ENCODE data around the gene ANXA6. TPM values are rescaled to one million over a fixed set of nuclear protein-coding genes. Genes with fewer than 3 reads are reported as not detected.

The ANXA6 gene
- polyA plus RNA-seq, 1 donor (not counting 4 experiments of a cell fraction or from before 2014, with no cell fraction given) = 37.0 TPM

DNA sequence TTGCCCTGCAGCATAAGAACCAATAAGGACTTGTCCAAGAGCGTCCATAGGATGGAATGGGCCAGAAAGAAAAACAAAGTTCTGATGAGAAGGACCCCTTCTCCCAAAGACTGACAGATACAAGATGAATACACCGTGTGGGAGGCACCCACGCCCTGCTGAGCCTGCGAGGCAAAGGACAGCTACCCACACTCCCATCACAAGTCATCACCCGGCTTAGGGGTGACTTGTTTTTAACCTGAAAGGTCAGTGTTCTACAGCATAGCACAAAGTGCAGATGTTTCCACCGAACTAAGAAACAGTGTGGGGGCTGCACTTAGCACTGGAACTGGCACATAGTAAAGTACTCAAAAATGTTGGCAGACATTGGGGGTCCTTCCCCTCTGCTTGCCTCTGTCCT lies 90.7 kb downstream of the ANXA6 start:
- Histone ChIP-seq H3K9me1 (ENCODE audit: control insufficient read depth, extremely low read depth, insufficient read depth, low read length) (no peaks in the 10 kb centered on the region), H2AFZ (ENCODE audit: control insufficient read depth, low read length) (no peak overlapping the region), H4K20me1 (ENCODE audit: control insufficient read depth, extremely low read depth, insufficient read depth, low read length) (peaks cover 5% of the 10 kb centered on the region), H3K79me2 (ENCODE audit: control insufficient read depth, insufficient read depth, low read length) (peaks cover 85% of the 10 kb centered on the region), H3K4me2 (ENCODE audit: control insufficient read depth, extremely low read depth, insufficient read depth, low read depth, low read length) (no peak overlapping the region), H3K4me1 (ENCODE audit: control insufficient read depth, extremely low read depth, insufficient read depth, low read length) (peaks cover 7% of the 10 kb centered on the region), H3K27ac (ENCODE audit: control insufficient read depth, insufficient read depth, low read length) (no peak overlapping the region), H3K4me3 (ENCODE audit: control insufficient read depth in 2 of 3, extremely low read depth in 1 of 3, insufficient read depth in 2 of 3, low read depth in 1 of 3, low read length in 3 of 3) (no peak overlapping the region), H3K9ac (ENCODE audit: control insufficient read depth, extremely low read depth, insufficient read depth, low read length) (no peak overlapping the region), H3K36me3 (ENCODE audit: control insufficient read depth in 2 of 2, extremely low read depth in 1 of 2, insufficient read depth in 2 of 2, low read length in 2 of 2) (peaks cover 39 to 45% of the 10 kb centered on the region in 2 experiments), H3K9me3 (ENCODE audit: control insufficient read depth, low read depth, low read length) (no peaks in the 10 kb centered on the region), H3K27me3 (ENCODE audit: control insufficient read depth, extremely low read depth, insufficient read depth, low read length) (no peaks in the 10 kb centered on the region)
- dilution Hi-C loops (cut with MboI; ENCODE audit: extremely low pct_ligation_motif_present, low sequenced_read_pairs) = no loop called here
- DNase-seq (ENCODE audit: low read depth, low spot score) (no peak), FAIRE-seq (no peak)
- TF ChIP-seq EZH2 (IDR thresholded peaks at IDR 0.05; ENCODE audit: low read length) = no peak
- TF ChIP-seq, protein P1, sequence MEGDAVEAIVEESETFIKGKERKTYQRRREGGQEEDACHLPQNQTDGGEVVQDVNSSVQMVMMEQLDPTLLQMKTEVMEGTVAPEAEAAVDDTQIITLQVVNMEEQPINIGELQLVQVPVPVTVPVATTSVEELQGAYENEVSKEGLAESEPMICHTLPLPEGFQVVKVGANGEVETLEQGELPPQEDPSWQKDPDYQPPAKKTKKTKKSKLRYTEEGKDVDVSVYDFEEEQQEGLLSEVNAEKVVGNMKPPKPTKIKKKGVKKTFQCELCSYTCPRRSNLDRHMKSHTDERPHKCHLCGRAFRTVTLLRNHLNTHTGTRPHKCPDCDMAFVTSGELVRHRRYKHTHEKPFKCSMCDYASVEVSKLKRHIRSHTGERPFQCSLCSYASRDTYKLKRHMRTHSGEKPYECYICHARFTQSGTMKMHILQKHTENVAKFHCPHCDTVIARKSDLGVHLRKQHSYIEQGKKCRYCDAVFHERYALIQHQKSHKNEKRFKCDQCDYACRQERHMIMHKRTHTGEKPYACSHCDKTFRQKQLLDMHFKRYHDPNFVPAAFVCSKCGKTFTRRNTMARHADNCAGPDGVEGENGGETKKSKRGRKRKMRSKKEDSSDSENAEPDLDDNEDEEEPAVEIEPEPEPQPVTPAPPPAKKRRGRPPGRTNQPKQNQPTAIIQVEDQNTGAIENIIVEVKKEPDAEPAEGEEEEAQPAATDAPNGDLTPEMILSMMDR (optimal IDR thresholded peaks at IDR 0.05 in 1 of 3, IDR thresholded peaks at IDR 0.05 in 1 of 3, conservative IDR thresholded peaks at IDR 0.05 in 1 of 3; ENCODE audit: extremely low read depth in 1 of 3, insufficient read depth in 2 of 3, low read length in 3 of 3) = no peak

DNA sequence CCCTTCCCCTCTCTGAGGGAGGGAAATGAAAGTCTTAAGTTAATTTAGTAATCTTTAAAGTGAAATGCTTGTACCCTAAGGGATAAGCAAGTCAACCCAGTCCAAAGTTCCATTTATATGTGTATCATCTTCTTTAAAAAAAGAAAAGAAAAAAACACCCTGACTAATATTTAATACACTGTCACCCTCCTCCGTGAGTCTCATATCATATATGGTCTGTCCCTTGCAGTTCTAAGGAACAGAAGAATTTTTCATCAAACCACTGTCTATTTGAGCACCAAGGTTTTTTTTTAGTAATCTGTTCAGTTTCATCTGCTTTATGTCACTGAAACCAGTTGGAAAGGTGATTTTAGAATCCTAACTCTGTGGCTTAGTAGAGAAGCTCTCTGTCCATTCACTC lies 92.0 kb downstream of the ANXA6 start:
- no peak for FAIRE-seq
- dilution Hi-C loops (cut with MboI; ENCODE audit: extremely low pct_ligation_motif_present, low sequenced_read_pairs) = no loop called here
- Histone ChIP-seq H3K27me3 (ENCODE audit: control insufficient read depth, extremely low read depth, insufficient read depth, low read length) (no peaks in the 10 kb centered on the region), H3K9me3 (ENCODE audit: control insufficient read depth, low read depth, low read length) (no peaks in the 10 kb centered on the region), H3K9ac (ENCODE audit: control insufficient read depth, extremely low read depth, insufficient read depth, low read length) (no peak overlapping the region), H4K20me1 (ENCODE audit: control insufficient read depth, extremely low read depth, insufficient read depth, low read length) (peaks cover 5% of the 10 kb centered on the region), H3K4me1 (ENCODE audit: control insufficient read depth, extremely low read depth, insufficient read depth, low read length) (peaks cover 4% of the 10 kb centered on the region), H3K36me3 (ENCODE audit: control insufficient read depth in 2 of 2, extremely low read depth in 1 of 2, insufficient read depth in 2 of 2, low read length in 2 of 2) (peaks cover 47 to 48% of the 10 kb centered on the region in 2 experiments), H3K4me3 (ENCODE audit: control insufficient read depth in 2 of 3, extremely low read depth in 1 of 3, insufficient read depth in 2 of 3, low read depth in 1 of 3, low read length in 3 of 3) (no peak overlapping the region), H3K27ac (ENCODE audit: control insufficient read depth, insufficient read depth, low read length) (no peak overlapping the region), H3K4me2 (ENCODE audit: control insufficient read depth, extremely low read depth, insufficient read depth, low read depth, low read length) (no peak overlapping the region), H3K9me1 (ENCODE audit: control insufficient read depth, extremely low read depth, insufficient read depth, low read length) (no peaks in the 10 kb centered on the region), H2AFZ (ENCODE audit: control insufficient read depth, low read length) (no peak overlapping the region), H3K79me2 (ENCODE audit: control insufficient read depth, insufficient read depth, low read length) (peaks cover 71% of the 10 kb centered on the region)
- TF ChIP-seq, protein P1 (optimal IDR thresholded peaks at IDR 0.05 in 1 of 3, IDR thresholded peaks at IDR 0.05 in 1 of 3, conservative IDR thresholded peaks at IDR 0.05 in 1 of 3; ENCODE audit: extremely low read depth in 1 of 3, insufficient read depth in 2 of 3, low read length in 3 of 3) = no peak
- no peak for TF ChIP-seq EZH2 (IDR thresholded peaks at IDR 0.05; ENCODE audit: low read length)
- DNase-seq (ENCODE audit: low read depth, low spot score) = no peak
